ENCODE results near the gene MYO3A.

- TF ChIP-seq CTCF (IDR thresholded peaks at IDR 0.05; ENCODE audit: low read depth, low read length, poor library complexity, severe bottlenecking) (no peak), EZH2phosphoT487 (IDR thresholded peaks at IDR 0.05; ENCODE audit: borderline replicate concordance, low read length) (no peak)
Measured at GRCh38 chr10:26177341-26177740, 243.3 kb downstream of the MYO3A start.
